CD4-positive, alpha-beta T cell treated with Interleukin-15 for 4 hours (primary cell): ENCODE results near the gene CYTH1.
"Not testable (repeated sequence)": the region's sequence is repeated elsewhere in the genome, so short reads cannot be mapped to it uniquely, and the experiment has no call there.

ENCODE experiments used
- DNase-seq: peaks from one replicate; pipeline ENCODE4 v3.0.0-alpha.2; 2020; ENCODE audit warnings: low spot score

Gene CYTH1

GRCh38 chr17:78687125-78687524 lies 94.9 kb downstream of the CYTH1 start:
- no peak for DNase-seq

- DNase-seq, result no peak
These were observed 98.0 kb downstream of the CYTH1 start for GRCh38 chr17:78684026-78684425.

- DNase-seq, result no peak
These were observed 98.6 kb downstream of the CYTH1 start for GRCh38 chr17:78683408-78683961.

GRCh38 chr17:78682363-78682762 lies 99.7 kb downstream of the CYTH1 start:
- no peak for DNase-seq

- no peak for DNase-seq
These were observed 101.6 kb downstream of the CYTH1 start for GRCh38 chr17:78680436-78680835.

- no peak for DNase-seq
These were observed 102.3 kb downstream of the CYTH1 start for GRCh38 chr17:78679495-78680395.

GRCh38 chr17:78678711-78679110 lies 103.4 kb downstream of the CYTH1 start:
- DNase-seq, result no peak

- DNase-seq, result no peak
These were observed 103.9 kb downstream of the CYTH1 start for GRCh38 chr17:78678222-78678557.

GRCh38 chr17:78677303-78678221 lies 104.5 kb downstream of the CYTH1 start:
- no peak for DNase-seq

- no peak for DNase-seq
These were observed 105.4 kb downstream of the CYTH1 start for GRCh38 chr17:78676412-78677302.

- DNase-seq, result no peak
These were observed 106.2 kb downstream of the CYTH1 start for GRCh38 chr17:78675836-78676235.

- no peak for DNase-seq
These were observed 106.8 kb downstream of the CYTH1 start for GRCh38 chr17:78675316-78675616.

GRCh38 chr17:78674595-78675315 lies 107.3 kb downstream of the CYTH1 start:
- no peak for DNase-seq

- DNase-seq, result no peak
These were observed 107.9 kb downstream of the CYTH1 start for GRCh38 chr17:78674156-78674555.

GRCh38 chr17:78673395-78673794 lies 108.7 kb downstream of the CYTH1 start:
- DNase-seq, result no peak

- no peak for DNase-seq
These were observed 109.2 kb downstream of the CYTH1 start for GRCh38 chr17:78672871-78673371.

- no peak for DNase-seq
These were observed 110.1 kb downstream of the CYTH1 start for GRCh38 chr17:78672005-78672404.

GRCh38 chr17:78671726-78672001 lies 110.4 kb downstream of the CYTH1 start:
- not testable (repeated sequence) for DNase-seq

- no peak for DNase-seq
These were observed 111.0 kb downstream of the CYTH1 start for GRCh38 chr17:78670850-78671725.

GRCh38 chr17:78669975-78670518 lies 112.0 kb downstream of the CYTH1 start:
- no peak for DNase-seq
